GM19328 (cell line): Measurements from ENCODE around the gene INTS2.
"Not testable (repeated sequence)": the region's sequence is repeated elsewhere in the genome, so short reads cannot be mapped to it uniquely, and the experiment has no call there.

Experiments used
- ATAC-seq: cut with Tn5 transposase; IDR thresholded peaks from one replicate; pipeline ENCODE4 v1.9.1; 2021; ENCODE audit warnings: mild to moderate bottlenecking, moderate library complexity; ENCODE audit not compliant: unreplicated experiment

INTS2 gene

GRCh38 chr17:61897548-61898180, 30.1 kb downstream of the INTS2 start:
- ATAC-seq, result no peak

- ATAC-seq, result no peak
Observed at GRCh38 chr17:61895391-61895790, 32.4 kb downstream of the INTS2 start.

GRCh38 chr17:61894310-61894709, 33.5 kb downstream of the INTS2 start:
- ATAC-seq, result not testable (repeated sequence)

- ATAC-seq, result not testable (repeated sequence)
Observed at GRCh38 chr17:61887733-61888132, 40.0 kb downstream of the INTS2 start.

GRCh38 chr17:61885865-61886264, 41.9 kb downstream of the INTS2 start:
- not testable (repeated sequence) for ATAC-seq

- no peak for ATAC-seq
Observed at GRCh38 chr17:61884864-61885263, 42.9 kb downstream of the INTS2 start.

- ATAC-seq, result no peak
Observed at GRCh38 chr17:61880589-61881102, 47.1 kb downstream of the INTS2 start.

- ATAC-seq, result no peak
Observed at GRCh38 chr17:61878984-61879612, 48.7 kb downstream of the INTS2 start.

- ATAC-seq, result no peak
Observed at GRCh38 chr17:61878520-61878919, 49.3 kb downstream of the INTS2 start.

GRCh38 chr17:61877837-61878236, 49.9 kb downstream of the INTS2 start:
- ATAC-seq, result no peak

GRCh38 chr17:61875804-61876203, 52.0 kb downstream of the INTS2 start:
- no peak for ATAC-seq

GRCh38 chr17:61875285-61875684, 52.5 kb downstream of the INTS2 start:
- ATAC-seq, result no peak

GRCh38 chr17:61874075-61874474, 53.7 kb downstream of the INTS2 start:
- no peak for ATAC-seq

- ATAC-seq, result no peak
Observed at GRCh38 chr17:61872099-61872498, 55.7 kb downstream of the INTS2 start.

- no peak for ATAC-seq
Observed at GRCh38 chr17:61869138-61869537, 58.6 kb downstream of the INTS2 start.

- ATAC-seq, result no peak
Observed at GRCh38 chr17:61868074-61868473, 59.7 kb downstream of the INTS2 start.

- no peak for ATAC-seq
Observed at GRCh38 chr17:61867033-61867432, 60.7 kb downstream of the INTS2 start.

GRCh38 chr17:61863801-61864126, 64.0 kb downstream of the INTS2 start:
- ATAC-seq, result peak; percentile 17

GRCh38 chr17:61862975-61863800, 64.6 kb downstream of the INTS2 start, which contains the start of gene BRIP1:
BRIP1 (minus strand) TSS chr17:61863528; CDS start chr17:61861539, 1,989 bp downstream.
- ATAC-seq, result peak; percentile 76

GRCh38 chr17:61862105-61862574, 65.6 kb downstream of the INTS2 start:
- ATAC-seq, result no peak

GRCh38 chr17:61860397-61860796, 67.4 kb downstream of the INTS2 start:
- ATAC-seq, result not testable (repeated sequence)
